Epithelial cell of proximal tubule (primary cell): ENCODE measurements around the gene SIX6. TPM values are rescaled to one million over a fixed set of nuclear protein-coding genes. Genes with fewer than 3 reads are reported as not detected.

ENCODE experiments used
- DNase-seq: peaks from one replicate; pipeline ENCODE4 v3.0.0-alpha.2; 2011; ENCODE audit warnings: low read depth
- H3K4me3 ChIP-seq: 2 replicates; pipeline ENCODE4 v1.5.1; 2011; ENCODE audit warnings: low read depth, mild to moderate bottlenecking, low read length
- CTCF ChIP-seq: conservative IDR thresholded peaks from 2 replicates; pipeline ENCODE4 v1.5.1; 2012; ENCODE audit warnings: low read depth, mild to moderate bottlenecking, low read length
- total RNA-seq: library from RNA; depleted of rRNA; stranded (reverse); fragments of >200 nt; gene quantifications from 2 replicates; pipeline ENCODE4 v1.2.3, GENCODE V29; 2015

SIX6 gene
- total RNA-seq, 1 donor from 2014 or later: not detected

DNA sequence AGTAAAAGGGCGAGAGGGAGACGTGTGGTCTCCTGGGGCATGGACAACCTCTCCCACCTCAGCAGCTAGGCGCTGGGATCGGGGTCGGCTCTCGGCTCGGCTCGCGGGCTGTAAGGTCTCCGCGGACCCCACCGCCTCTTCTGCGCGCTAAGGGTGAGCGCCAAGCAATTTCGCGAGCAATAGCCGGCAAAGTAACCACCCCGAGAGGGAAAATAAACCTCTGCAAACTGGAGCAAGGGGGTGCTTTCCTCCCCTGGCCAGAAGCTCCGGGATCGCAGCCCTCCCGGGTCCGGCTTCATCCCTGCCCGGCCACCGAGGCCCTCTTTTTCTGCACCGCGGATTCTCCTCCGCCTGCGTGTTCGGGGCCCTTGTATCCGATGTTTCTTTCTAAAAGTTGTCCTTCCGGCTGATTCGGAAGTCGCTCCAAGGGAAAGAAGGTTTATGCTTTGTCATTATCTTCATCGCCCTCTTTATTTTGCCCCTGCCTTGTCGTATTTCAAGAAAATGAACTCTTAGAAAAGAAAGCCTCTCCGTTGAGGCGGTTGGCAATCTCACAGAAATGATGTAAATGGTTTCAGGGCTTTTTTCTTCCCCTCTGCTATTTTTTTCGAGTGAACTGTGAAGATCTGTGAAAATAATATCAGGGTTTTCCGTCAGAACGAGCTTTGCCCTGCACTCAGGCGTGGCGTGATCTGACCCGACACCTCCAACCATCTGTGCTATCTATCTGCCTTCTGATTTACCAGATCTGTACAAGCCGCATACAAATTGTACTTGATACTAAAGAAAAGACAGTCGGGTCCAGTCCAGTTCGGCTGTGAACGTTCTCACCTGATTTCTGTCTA lies 1.7 kb upstream of the SIX6 start:
- no peak overlapping the region for H3K4me3 ChIP-seq
- DNase-seq: no peak
- TF ChIP-seq CTCF: no peak

DNA sequence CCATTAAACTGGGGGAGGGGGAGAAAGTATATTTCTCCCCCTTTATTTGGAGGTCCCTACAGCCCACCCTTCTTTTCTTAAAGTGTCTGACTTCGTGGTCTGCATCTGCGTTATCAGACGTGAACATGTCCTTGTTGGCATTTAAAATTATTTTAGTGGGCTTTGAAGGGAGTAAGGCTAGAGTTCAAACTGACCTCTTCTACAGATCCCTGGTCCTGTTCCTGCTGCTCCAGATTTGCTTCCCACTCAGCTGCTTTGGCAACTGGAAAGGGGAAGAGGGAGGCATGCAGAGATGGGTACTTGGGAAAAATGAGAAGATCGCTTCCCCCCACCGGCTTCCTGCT lies 611 bp upstream of the SIX6 start:
- DNase-seq: no peak
- TF ChIP-seq CTCF: no peak
- H3K4me3 ChIP-seq: no peak overlapping the region

DNA sequence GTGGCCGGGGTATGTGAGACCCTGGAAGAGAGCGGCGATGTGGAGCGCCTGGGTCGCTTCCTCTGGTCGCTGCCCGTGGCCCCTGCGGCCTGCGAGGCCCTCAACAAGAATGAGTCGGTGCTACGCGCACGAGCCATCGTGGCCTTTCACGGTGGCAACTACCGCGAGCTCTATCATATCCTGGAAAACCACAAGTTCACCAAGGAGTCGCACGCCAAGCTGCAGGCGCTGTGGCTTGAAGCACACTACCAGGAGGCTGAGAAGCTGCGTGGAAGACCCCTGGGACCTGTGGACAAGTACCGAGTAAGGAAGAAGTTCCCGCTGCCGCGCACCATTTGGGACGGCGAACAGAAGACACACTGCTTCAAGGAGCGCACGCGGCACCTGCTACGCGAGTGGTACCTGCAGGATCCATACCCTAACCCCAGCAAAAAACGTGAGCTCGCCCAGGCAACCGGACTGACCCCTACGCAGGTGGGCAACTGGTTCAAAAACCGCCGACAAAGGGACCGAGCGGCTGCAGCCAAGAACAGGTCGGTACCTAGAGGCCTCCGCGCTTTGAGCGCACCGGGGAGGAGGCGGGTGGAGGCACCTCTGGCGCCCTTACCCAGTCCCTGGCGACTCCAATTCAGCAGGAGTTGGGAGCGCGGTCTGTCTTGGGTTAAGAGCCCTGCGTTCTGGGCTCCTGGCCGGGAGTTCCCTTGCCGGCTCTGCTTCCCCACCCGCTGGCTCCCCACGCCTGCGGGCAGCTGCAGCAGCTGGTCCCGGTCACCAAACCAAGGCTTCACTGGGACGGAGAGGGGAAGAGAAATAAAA lies 700 bp downstream of the SIX6 start:
- no peak for TF ChIP-seq CTCF
- no peak for DNase-seq
- no peak overlapping the region for H3K4me3 ChIP-seq

DNA sequence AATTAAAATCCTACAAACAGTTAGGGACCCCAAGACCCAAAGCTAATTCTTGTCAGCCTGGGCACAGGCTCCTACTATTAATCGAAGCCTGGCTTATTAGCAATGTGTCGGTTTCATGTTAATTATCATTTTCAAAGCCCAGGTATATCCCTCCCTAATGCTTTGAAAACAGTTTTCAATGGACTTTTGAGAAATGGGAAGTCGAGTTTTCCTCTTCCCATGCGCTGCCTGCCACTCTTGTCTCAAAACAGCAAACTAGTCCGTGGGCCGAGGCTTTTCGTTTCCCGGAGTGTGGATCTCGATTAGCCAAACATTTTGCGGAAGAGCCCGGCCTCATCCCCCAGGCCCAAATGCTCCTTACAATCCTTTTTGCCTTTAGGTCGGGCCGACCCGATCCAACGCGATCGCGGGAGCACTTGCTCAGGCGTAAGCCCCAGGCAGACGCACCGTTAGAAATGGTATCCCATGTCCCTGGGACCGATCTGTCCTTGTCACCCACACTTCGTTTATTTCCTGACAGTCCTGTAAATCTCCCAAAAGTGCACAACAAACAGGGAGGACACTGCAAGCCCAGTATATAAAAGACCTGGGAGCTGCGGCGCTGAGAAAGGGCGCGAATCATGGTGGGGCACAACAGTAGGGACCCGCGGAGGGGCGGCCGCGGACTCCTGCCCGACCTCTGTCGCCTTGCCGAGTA lies 1.5 kb downstream of the SIX6 start:
- DNase-seq: no peak
- no peak overlapping the region for H3K4me3 ChIP-seq
- no peak for TF ChIP-seq CTCF

- H3K4me3 ChIP-seq: no peak overlapping the region
- DNase-seq: no peak
- TF ChIP-seq CTCF: no peak
Observed at GRCh38 chr14:60510951-60511599, 2.1 kb downstream of the SIX6 start.

DNA sequence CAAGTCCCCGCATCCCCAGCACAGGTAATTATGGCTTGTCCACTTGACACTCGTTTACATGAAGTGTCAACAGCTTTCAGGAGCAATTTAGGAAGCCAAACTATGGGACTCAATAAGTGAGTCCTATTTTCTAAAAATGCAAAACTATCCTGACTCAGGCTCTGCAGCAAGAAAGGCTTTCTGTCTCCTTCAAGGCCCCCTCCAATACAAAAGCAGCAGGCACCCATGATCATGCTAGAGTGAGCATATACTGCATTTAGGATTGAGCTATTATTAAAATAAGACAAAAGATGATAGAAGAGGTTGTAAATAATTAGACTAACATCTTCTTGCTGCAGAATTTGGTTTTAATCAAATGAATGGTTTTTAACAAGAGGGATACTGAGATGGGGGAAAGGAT lies 3.2 kb downstream of the SIX6 start:
- no peak for DNase-seq
- TF ChIP-seq CTCF: no peak
- H3K4me3 ChIP-seq: no peak overlapping the region
